IPS-15b (cell line): Measurements from ENCODE around the gene AHSG.
"Not testable (repeated sequence)": the region's sequence is repeated elsewhere in the genome, so short reads cannot be mapped to it uniquely, and the experiment has no call there.

Experiments used
- H3K27me3 ChIP-seq: one replicate; pipeline ENCODE4 v1.6.1; 2013; ENCODE audit warnings: low read length; ENCODE audit not compliant: control insufficient read depth, insufficient read depth
- H3K36me3 ChIP-seq: one replicate; pipeline ENCODE4 v1.6.1; 2013; ENCODE audit warnings: low read length; ENCODE audit not compliant: control insufficient read depth, insufficient read depth
- H3K4me1 ChIP-seq: one replicate; pipeline ENCODE4 v1.6.1; 2013; ENCODE audit warnings: mild to moderate bottlenecking, low read length; ENCODE audit not compliant: control insufficient read depth, insufficient read depth
- H3K4me3 ChIP-seq: one replicate; pipeline ENCODE4 v1.5.1; 2013; ENCODE audit warnings: low read depth, low read length
- H3K9ac ChIP-seq: one replicate; pipeline ENCODE4 v1.6.1; 2013; ENCODE audit warnings: low read depth, mild to moderate bottlenecking, low read length
- H3K9me3 ChIP-seq: one replicate; pipeline ENCODE4 v1.6.1; 2013; ENCODE audit warnings: mild to moderate bottlenecking, low read length; ENCODE audit not compliant: control insufficient read depth, insufficient read depth

Gene AHSG, protein sequence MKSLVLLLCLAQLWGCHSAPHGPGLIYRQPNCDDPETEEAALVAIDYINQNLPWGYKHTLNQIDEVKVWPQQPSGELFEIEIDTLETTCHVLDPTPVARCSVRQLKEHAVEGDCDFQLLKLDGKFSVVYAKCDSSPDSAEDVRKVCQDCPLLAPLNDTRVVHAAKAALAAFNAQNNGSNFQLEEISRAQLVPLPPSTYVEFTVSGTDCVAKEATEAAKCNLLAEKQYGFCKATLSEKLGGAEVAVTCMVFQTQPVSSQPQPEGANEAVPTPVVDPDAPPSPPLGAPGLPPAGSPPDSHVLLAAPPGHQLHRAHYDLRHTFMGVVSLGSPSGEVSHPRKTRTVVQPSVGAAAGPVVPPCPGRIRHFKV

DNA sequence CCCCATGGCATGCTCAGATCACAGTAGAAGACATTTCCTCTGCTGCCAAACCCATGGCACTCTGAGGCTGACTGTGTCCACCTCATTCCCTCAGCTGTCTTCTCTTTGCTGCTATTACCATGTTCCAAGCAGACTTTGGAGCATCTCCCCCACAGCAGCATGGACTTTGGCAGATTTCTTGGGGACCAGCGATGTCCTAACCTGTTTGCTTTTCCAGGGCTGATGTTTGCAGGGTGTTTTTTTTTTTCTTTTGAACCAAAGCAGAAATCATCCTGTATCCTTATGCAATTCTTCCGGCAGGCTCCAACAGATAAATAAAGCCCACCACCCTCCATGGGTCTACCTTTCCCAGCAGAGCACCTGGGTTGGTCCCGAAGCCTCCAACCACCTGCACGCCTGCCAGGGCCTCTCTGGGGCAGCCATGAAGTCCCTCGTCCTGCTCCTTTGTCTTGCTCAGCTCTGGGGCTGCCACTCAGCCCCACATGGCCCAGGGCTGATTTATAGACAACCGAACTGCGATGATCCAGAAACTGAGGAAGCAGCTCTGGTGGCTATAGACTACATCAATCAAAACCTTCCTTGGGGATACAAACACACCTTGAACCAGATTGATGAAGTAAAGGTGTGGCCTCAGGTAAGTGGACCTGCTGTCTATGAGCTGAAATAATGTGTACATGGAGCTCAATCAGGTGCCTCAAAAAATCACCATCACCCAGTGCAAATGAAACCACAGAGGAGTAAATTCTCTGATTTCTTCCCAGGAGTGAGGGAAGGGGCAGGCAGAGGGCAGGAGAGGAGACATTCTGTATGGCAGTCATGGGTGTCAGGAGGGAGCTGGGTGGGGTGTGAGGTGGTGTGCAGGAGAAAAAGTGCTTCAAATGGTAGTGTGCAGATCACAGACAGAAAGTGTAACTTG is at the start of gene AHSG:
AHSG (plus strand) TSS at position 340 of the 916 bp plus-strand sequence; CDS start at position 422, 82 bp downstream.
- Histone ChIP-seq H3K27me3 (peaks cover 7% of the 10 kb centered on the region), H3K4me3 (no peak within 1 kb of the TSS), H3K9ac (no peak within 1 kb of the TSS), H3K4me1 (peaks cover 2% of the 10 kb centered on the region), H3K9me3 (no peaks in the 10 kb centered on the region), H3K36me3 (no peaks in the 10 kb centered on the region)

DNA sequence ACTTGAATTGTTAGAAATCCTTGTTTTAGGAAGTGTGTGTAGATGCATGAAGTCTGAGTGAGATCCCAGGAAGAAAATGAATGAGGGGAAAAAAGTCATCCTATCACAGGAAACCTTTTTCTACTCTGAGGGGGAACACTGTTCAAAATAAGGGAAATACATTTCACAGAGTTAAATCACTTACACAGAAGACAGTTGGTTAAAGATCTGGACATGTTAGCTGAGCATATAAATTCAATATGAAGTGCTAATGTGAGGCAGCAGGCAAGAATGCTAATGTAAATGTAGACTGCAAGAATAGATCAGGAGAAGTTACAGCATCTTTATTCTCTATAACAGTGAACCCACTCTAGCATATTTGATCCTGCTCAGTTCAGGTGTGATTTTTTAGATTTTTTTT is 48.3 kb upstream of the AHSG start:
- Histone ChIP-seq H3K36me3 (no peaks in the 10 kb centered on the region), H3K27me3 (no peaks in the 10 kb centered on the region), H3K4me3 (no peak overlapping the region), H3K4me1 (peaks cover 5% of the 10 kb centered on the region), H3K9me3 (no peaks in the 10 kb centered on the region), H3K9ac (no peak overlapping the region)

DNA sequence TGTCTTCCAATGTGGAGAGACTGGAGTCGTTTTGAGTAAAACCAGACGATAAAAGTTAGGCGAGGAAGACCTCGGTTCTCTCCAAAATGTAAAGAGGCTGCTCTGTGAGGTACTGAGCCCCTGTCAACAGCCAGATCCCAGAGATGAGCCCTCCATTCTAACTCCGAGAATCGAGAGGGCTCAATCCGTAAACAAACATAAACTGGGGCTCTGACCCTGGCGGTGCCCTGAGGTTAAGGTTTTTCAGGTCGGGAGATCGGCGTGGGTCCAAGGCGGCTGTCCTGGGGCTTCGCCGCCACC is 46.1 kb upstream of the AHSG start:
- Histone ChIP-seq H3K9ac (peak overlapping the region; percentile 92), H3K9me3 (no peaks in the 10 kb centered on the region), H3K4me3 (peak overlapping the region; percentile 90), H3K27me3 (no peaks in the 10 kb centered on the region), H3K36me3 (no peaks in the 10 kb centered on the region), H3K4me1 (peaks cover 5% of the 10 kb centered on the region)

DNA sequence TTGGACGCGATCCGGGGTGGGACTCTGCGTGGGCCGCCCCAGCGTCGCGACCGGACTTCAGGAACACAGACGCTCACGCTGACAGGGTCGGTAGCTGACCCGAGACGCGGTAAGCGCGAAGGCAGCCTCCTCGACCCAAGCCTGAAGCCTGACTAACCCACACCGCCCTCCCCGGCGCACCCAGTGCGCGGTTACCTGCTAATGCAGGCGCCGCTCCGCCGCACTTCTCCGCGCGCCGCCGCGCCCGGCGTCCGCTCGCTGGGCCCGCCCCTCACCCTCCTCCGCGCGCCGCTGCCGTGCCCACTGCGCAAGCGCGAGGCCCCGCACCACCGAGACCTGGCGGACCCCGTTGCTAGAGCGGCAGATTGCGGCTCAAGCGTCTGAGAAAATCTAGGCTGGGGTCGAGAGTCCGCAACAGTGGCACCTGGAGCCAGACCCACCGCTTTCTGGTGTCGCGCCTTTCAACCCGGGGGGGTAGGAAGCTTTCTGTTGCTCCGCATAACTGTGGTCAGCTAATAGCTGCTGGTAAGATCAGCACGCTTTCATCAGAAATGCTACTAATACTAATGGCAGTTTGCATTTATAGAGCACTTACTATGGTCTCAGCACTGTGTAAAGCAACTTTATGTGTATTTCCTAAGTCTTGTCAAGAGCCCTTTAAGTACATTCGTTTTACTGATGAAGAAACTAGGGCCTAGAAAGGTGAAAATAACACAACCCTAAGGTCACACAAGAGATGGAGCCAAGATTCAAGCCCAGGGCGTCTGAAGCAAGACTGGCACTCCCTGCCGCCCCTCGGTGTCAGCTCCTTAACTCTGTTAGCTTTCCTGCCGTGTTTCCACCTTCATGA is 45.6 kb upstream of the AHSG start, which contains the start of gene TBCCD1:
TBCCD1 (minus strand) TSS at position 268 of the 850 bp plus-strand sequence. CDS start 3,010 bp downstream, outside the sequence.
- peaks cover 5% of the 10 kb centered on the region for H3K4me1 ChIP-seq
- no peaks in the 10 kb centered on the region for H3K9me3 ChIP-seq
- H3K27me3 ChIP-seq: no peaks in the 10 kb centered on the region
- peak within 1 kb of the TSS; percentile 92 for H3K9ac ChIP-seq
- H3K36me3 ChIP-seq: no peaks in the 10 kb centered on the region
- H3K4me3 ChIP-seq: peak within 1 kb of the TSS; percentile 90

- not testable (repeated sequence) for H3K36me3 ChIP-seq, H3K4me1 ChIP-seq, H3K27me3 ChIP-seq, H3K9ac ChIP-seq, H3K9me3 ChIP-seq
- H3K4me3 ChIP-seq: peak overlapping the region; percentile 93
Observed at GRCh38 chr3:186569361-186569760, 43.5 kb upstream of the AHSG start.

- Histone ChIP-seq H3K27me3 (no peaks in the 10 kb centered on the region), H3K9ac (peak overlapping the region; percentile 70), H3K4me1 (peaks cover 5% of the 10 kb centered on the region), H3K36me3 (no peaks in the 10 kb centered on the region), H3K9me3 (no peaks in the 10 kb centered on the region), H3K4me3 (peak overlapping the region; percentile 93)
Observed at GRCh38 chr3:186569779-186570095, 43.1 kb upstream of the AHSG start.

- peaks cover 1% of the 10 kb centered on the region for H3K36me3 ChIP-seq
- H3K4me3 ChIP-seq: peak within 1 kb of the TSS; percentile 93
- H3K9me3 ChIP-seq: no peaks in the 10 kb centered on the region
- H3K9ac ChIP-seq: peak within 1 kb of the TSS; percentile 84
- peaks cover 5% of the 10 kb centered on the region for H3K4me1 ChIP-seq
- H3K27me3 ChIP-seq: no peaks in the 10 kb centered on the region
Observed at GRCh38 chr3:186570096-186570940, 42.5 kb upstream of the AHSG start, which contains the start of gene DNAJB11. DNAJB11 (plus strand) TSS chr3:186570720; CDS start chr3:186570898, 178 bp downstream.

DNA sequence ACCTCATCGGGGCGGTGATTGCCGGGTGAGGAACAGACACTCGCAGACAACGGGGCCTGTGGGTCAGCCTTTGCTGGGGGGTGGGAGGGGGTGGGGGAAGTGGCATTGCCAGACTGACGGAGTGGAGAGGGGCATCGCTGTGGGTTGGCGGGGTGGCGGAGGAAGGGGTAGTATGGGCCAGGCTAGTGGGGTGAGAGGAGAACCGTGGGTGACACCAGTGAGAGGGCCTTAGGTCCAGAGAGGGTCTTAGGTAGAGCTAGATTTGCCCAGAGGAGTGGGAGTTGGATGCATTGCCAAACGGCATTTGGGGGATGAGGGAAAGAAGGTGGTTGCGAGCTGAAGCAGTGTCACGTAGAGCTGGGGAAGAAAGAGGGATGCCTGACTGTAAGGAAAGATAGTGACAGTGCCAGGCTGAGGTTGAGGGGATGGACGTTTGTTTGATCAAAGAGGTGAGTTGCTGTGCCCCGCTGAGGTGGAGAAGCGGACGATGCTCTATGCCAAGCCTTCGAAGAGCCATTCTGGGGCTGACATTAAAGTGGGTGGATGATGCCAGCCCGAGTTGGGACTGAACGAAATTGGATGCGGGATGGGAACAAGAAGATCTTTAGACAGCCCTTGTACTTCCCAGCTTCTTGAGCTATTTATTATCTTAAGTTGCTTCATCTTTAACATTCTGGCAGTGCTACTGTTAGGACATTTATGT is 41.8 kb upstream of the AHSG start:
- Histone ChIP-seq H3K36me3 (peaks cover 8% of the 10 kb centered on the region), H3K4me1 (peaks cover 5% of the 10 kb centered on the region), H3K9ac (peak overlapping the region; percentile 84), H3K4me3 (peak overlapping the region; percentile 93), H3K27me3 (no peaks in the 10 kb centered on the region), H3K9me3 (no peaks in the 10 kb centered on the region)

GRCh38 chr3:186571644-186572013 is 41.2 kb upstream of the AHSG start:
- Histone ChIP-seq H3K9me3 (no peaks in the 10 kb centered on the region), H3K36me3 (peaks cover 10% of the 10 kb centered on the region), H3K4me3 (peak overlapping the region; percentile 93), H3K9ac (peak overlapping the region; percentile 84), H3K27me3 (no peaks in the 10 kb centered on the region), H3K4me1 (peaks cover 5% of the 10 kb centered on the region)

GRCh38 chr3:186577521-186577920 is 35.3 kb upstream of the AHSG start:
- Histone ChIP-seq H3K4me3 (no peak overlapping the region), H3K9ac (no peak overlapping the region), H3K27me3 (no peaks in the 10 kb centered on the region), H3K36me3 (peaks cover 13% of the 10 kb centered on the region), H3K9me3 (no peaks in the 10 kb centered on the region), H3K4me1 (no peaks in the 10 kb centered on the region)
